ENCODE data around the gene ERVK3-1. TPM values are rescaled to one million over a fixed set of nuclear protein-coding genes. Genes with fewer than 3 reads are reported as not detected.
A peak's percentile ranks its signal among the peaks of the same experiment; 100 is the strongest.

ERVK3-1 gene
- total RNA-seq, 1 donor from 2014 or later: 40.6 TPM

GRCh38 chr19:58262922-58263296 lies 42.3 kb upstream of the ERVK3-1 start:
- Mint-ChIP-seq H3K27ac (ENCODE audit: unreplicated experiment) (no peak overlapping the region), H3K36me3 (ENCODE audit: low read depth, unreplicated experiment) (peaks cover 84% of the 10 kb centered on the region), H3K27me3 (ENCODE audit: unreplicated experiment) (peaks cover 42% of the 10 kb centered on the region), H3K4me1 (ENCODE audit: unreplicated experiment) (no peaks in the 10 kb centered on the region), H3K9me3 (ENCODE audit: unreplicated experiment) (peaks cover 73% of the 10 kb centered on the region), H3K4me3 (ENCODE audit: unreplicated experiment) (peak overlapping the region; percentile 88)
- DNase-seq (ENCODE audit: low spot score): no peak
- TF ChIP-seq CTCF (IDR thresholded peaks at IDR 0.05; ENCODE audit: unreplicated experiment): no peak

- H3K27me3 Mint-ChIP-seq (ENCODE audit: unreplicated experiment): peaks cover 29% of the 10 kb centered on the region
- no peak for TF ChIP-seq CTCF (IDR thresholded peaks at IDR 0.05; ENCODE audit: unreplicated experiment)
- H3K9me3 Mint-ChIP-seq (ENCODE audit: unreplicated experiment): peaks cover 61% of the 10 kb centered on the region
- peak overlapping the region; percentile 83 for H3K4me3 Mint-ChIP-seq (ENCODE audit: unreplicated experiment)
- no peak for DNase-seq (ENCODE audit: low spot score)
- no peak overlapping the region for H3K27ac Mint-ChIP-seq (ENCODE audit: unreplicated experiment)
- H3K4me1 Mint-ChIP-seq (ENCODE audit: unreplicated experiment): no peaks in the 10 kb centered on the region
- H3K36me3 Mint-ChIP-seq (ENCODE audit: low read depth, unreplicated experiment): peaks cover 74% of the 10 kb centered on the region
Observed at GRCh38 chr19:58265100-58265499, 40.1 kb upstream of the ERVK3-1 start.

GRCh38 chr19:58268344-58268743 lies 36.8 kb upstream of the ERVK3-1 start:
- no peaks in the 10 kb centered on the region for H3K4me1 Mint-ChIP-seq (ENCODE audit: unreplicated experiment)
- no peak overlapping the region for H3K27ac Mint-ChIP-seq (ENCODE audit: unreplicated experiment)
- TF ChIP-seq CTCF (IDR thresholded peaks at IDR 0.05; ENCODE audit: unreplicated experiment): no peak
- peaks cover 12% of the 10 kb centered on the region for H3K27me3 Mint-ChIP-seq (ENCODE audit: unreplicated experiment)
- H3K36me3 Mint-ChIP-seq (ENCODE audit: low read depth, unreplicated experiment): peaks cover 64% of the 10 kb centered on the region
- H3K9me3 Mint-ChIP-seq (ENCODE audit: unreplicated experiment): peaks cover 43% of the 10 kb centered on the region
- no peak for DNase-seq (ENCODE audit: low spot score)
- H3K4me3 Mint-ChIP-seq (ENCODE audit: unreplicated experiment): no peak overlapping the region

- Mint-ChIP-seq H3K9me3 (ENCODE audit: unreplicated experiment) (peaks cover 18% of the 10 kb centered on the region), H3K36me3 (ENCODE audit: low read depth, unreplicated experiment) (peaks cover 39% of the 10 kb centered on the region), H3K4me3 (ENCODE audit: unreplicated experiment) (no peak overlapping the region)
Observed at GRCh38 chr19:58274771-58275201, 30.4 kb upstream of the ERVK3-1 start.

DNA sequence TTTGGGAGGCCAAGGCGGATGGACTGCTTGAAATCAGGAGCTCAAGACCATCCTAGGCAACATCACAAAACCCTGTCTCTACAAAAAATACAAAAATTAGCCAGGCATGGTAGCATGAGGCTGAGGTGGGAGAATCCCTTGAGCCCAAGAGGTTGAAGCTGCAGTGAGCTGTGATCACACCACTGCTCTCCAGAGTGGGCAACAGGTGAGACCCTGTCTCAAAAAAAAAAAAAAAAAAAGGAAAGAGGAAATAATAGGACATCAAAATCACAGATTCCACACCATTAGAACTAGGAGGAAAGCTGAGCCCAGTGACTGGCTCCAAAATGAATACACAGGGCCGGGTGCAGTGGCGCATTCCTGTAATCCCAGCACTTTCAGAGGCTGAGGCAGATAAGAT lies 29.6 kb upstream of the ERVK3-1 start:
- Mint-ChIP-seq H3K9me3 (ENCODE audit: unreplicated experiment) (peaks cover 12% of the 10 kb centered on the region), H3K4me3 (ENCODE audit: unreplicated experiment) (no peak overlapping the region), H3K4me1 (ENCODE audit: unreplicated experiment) (peaks cover 9% of the 10 kb centered on the region), H3K27ac (ENCODE audit: unreplicated experiment) (no peak overlapping the region), H3K27me3 (ENCODE audit: unreplicated experiment) (peaks cover 12% of the 10 kb centered on the region), H3K36me3 (ENCODE audit: low read depth, unreplicated experiment) (peaks cover 32% of the 10 kb centered on the region)
- no peak for DNase-seq (ENCODE audit: low spot score)
- no peak for TF ChIP-seq CTCF (IDR thresholded peaks at IDR 0.05; ENCODE audit: unreplicated experiment)

More at GRCh38 chr19:58274771-58275201, 30.4 kb upstream of the ERVK3-1 start:
- Mint-ChIP-seq H3K4me1 (ENCODE audit: unreplicated experiment) (peaks cover under 1% of the 10 kb centered on the region), H3K27me3 (ENCODE audit: unreplicated experiment) (peaks cover 11% of the 10 kb centered on the region), H3K27ac (ENCODE audit: unreplicated experiment) (no peak overlapping the region)
- no peak for DNase-seq (ENCODE audit: low spot score)
- TF ChIP-seq CTCF (IDR thresholded peaks at IDR 0.05; ENCODE audit: unreplicated experiment): no peak

All from endothelial cell (in vitro differentiated cells).